BE2C (cell line): Measurements from ENCODE around the gene GRIK4.

ENCODE experiments used
- DNase-seq: peaks from one replicate; pipeline ENCODE4 v3.0.0-alpha.2; 2020
- H3K27me3 ChIP-seq: fragments of 250-450 bp; sonication (Bioruptor Pico); 2 replicates; pipeline ENCODE4 v1.5.1; 2020; ENCODE audit warnings: mild to moderate bottlenecking
- H3K36me3 ChIP-seq: fragments of 250-450 bp; sonication (Bioruptor Pico); 2 replicates; pipeline ENCODE4 v1.5.1; 2020; ENCODE audit warnings: mild to moderate bottlenecking
- H3K4me1 ChIP-seq: fragments of 250-450 bp; sonication (Bioruptor Pico); 2 replicates; pipeline ENCODE4 v1.5.1; 2020
- H3K4me3 ChIP-seq: 2 replicates; pipeline ENCODE4 v1.5.1; 2011; ENCODE audit warnings: low read depth, low read length
- H3K9me3 ChIP-seq: fragments of 250-450 bp; sonication (Bioruptor Pico); 2 replicates; pipeline ENCODE4 v1.5.1; 2020
- CTCF ChIP-seq: IDR thresholded peaks from 2 replicates; pipeline ENCODE4 v1.5.1; 2012; ENCODE audit warnings: mild to moderate bottlenecking, low read depth, low read length

Gene GRIK4

GRCh38 chr11:120867988-120868387 is 356.4 kb downstream of the GRIK4 start:
- Histone ChIP-seq H3K36me3 (no peaks in the 10 kb centered on the region), H3K9me3 (no peaks in the 10 kb centered on the region), H3K27me3 (no peaks in the 10 kb centered on the region), H3K4me3 (no peak overlapping the region), H3K4me1 (no peaks in the 10 kb centered on the region)
- no peak for TF ChIP-seq CTCF
- no peak for DNase-seq

GRCh38 chr11:120869097-120869496 is 357.5 kb downstream of the GRIK4 start:
- Histone ChIP-seq H3K4me1 (no peaks in the 10 kb centered on the region), H3K4me3 (no peak overlapping the region), H3K9me3 (no peaks in the 10 kb centered on the region), H3K27me3 (no peaks in the 10 kb centered on the region), H3K36me3 (no peaks in the 10 kb centered on the region)
- DNase-seq = no peak
- no peak for TF ChIP-seq CTCF

- Histone ChIP-seq H3K36me3 (no peaks in the 10 kb centered on the region), H3K9me3 (no peaks in the 10 kb centered on the region), H3K27me3 (no peaks in the 10 kb centered on the region), H3K4me1 (no peaks in the 10 kb centered on the region), H3K4me3 (no peak overlapping the region)
- no peak for DNase-seq
- no peak for TF ChIP-seq CTCF
These were observed 358.0 kb downstream of the GRIK4 start for GRCh38 chr11:120869516-120870011.

GRCh38 chr11:120871194-120871593 is 359.6 kb downstream of the GRIK4 start:
- no peak for TF ChIP-seq CTCF
- Histone ChIP-seq H3K4me1 (no peaks in the 10 kb centered on the region), H3K36me3 (no peaks in the 10 kb centered on the region), H3K4me3 (no peak overlapping the region), H3K9me3 (no peaks in the 10 kb centered on the region), H3K27me3 (no peaks in the 10 kb centered on the region)
- DNase-seq = no peak

GRCh38 chr11:120871924-120872323 is 360.4 kb downstream of the GRIK4 start:
- DNase-seq = no peak
- Histone ChIP-seq H3K27me3 (no peaks in the 10 kb centered on the region), H3K9me3 (no peaks in the 10 kb centered on the region), H3K36me3 (no peaks in the 10 kb centered on the region), H3K4me3 (no peak overlapping the region), H3K4me1 (no peaks in the 10 kb centered on the region)
- no peak for TF ChIP-seq CTCF

GRCh38 chr11:120873966-120874735 is 362.6 kb downstream of the GRIK4 start:
- DNase-seq = no peak
- H3K9me3 ChIP-seq = no peaks in the 10 kb centered on the region
- no peaks in the 10 kb centered on the region for H3K27me3 ChIP-seq
- H3K4me1 ChIP-seq = no peaks in the 10 kb centered on the region
- H3K36me3 ChIP-seq = no peaks in the 10 kb centered on the region
- no peak overlapping the region for H3K4me3 ChIP-seq
- no peak for TF ChIP-seq CTCF
